ENCODE measurements around the gene PDE4A. TPM values are rescaled to one million over a fixed set of nuclear protein-coding genes. Genes with fewer than 3 reads are reported as not detected.

Gene PDE4A
- total RNA-seq, 1 donor from 2014 or later: 18.8 TPM

DNA sequence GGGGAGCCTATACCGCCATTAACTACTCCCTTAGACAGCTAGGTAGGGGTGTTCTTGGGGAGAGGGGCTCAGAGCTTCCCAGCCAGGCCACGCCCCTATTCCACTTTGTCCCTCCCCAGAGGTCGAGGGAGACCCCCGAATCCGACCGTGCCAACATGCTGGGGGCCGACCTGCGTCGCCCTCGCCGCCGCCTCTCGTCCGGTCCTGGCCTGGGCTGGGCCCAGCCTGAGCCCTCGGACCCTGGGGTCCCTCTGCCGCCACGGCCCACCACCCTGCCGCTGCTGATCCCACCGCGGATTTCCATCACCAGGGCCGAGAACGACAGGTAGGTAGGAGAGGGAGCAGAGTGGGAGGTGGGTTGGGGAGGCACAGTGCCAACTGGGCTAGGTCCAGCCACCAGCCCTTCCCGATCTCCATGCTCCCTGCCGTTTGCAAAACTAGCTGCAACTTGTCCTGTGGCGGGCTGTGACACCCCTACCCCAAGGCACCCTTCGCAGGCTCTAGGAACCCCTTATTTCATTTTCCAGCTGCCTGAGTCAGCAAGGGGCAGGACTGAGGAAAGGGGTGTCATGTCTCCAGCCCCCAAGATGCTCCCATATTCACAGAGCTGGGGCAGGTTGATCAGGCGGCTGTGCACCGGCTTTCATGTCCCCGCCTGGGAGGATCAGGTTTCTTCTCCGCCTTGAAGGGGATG lies 2.6 kb upstream of the PDE4A start:
- DNase-seq (ENCODE audit: low spot score): no peak
- peaks cover 27% of the 10 kb centered on the region for H3K27me3 Mint-ChIP-seq (ENCODE audit: low read depth)
- no peaks in the 10 kb centered on the region for H3K9me3 Mint-ChIP-seq (ENCODE audit: low read depth)
- no peak overlapping the region for H3K27ac Mint-ChIP-seq (ENCODE audit: unreplicated experiment)
- peaks cover 33% of the 10 kb centered on the region for H3K4me1 Mint-ChIP-seq (ENCODE audit: low read depth)
- no peak overlapping the region for H3K4me3 Mint-ChIP-seq (ENCODE audit: unreplicated experiment)
- TF ChIP-seq, protein P1, sequence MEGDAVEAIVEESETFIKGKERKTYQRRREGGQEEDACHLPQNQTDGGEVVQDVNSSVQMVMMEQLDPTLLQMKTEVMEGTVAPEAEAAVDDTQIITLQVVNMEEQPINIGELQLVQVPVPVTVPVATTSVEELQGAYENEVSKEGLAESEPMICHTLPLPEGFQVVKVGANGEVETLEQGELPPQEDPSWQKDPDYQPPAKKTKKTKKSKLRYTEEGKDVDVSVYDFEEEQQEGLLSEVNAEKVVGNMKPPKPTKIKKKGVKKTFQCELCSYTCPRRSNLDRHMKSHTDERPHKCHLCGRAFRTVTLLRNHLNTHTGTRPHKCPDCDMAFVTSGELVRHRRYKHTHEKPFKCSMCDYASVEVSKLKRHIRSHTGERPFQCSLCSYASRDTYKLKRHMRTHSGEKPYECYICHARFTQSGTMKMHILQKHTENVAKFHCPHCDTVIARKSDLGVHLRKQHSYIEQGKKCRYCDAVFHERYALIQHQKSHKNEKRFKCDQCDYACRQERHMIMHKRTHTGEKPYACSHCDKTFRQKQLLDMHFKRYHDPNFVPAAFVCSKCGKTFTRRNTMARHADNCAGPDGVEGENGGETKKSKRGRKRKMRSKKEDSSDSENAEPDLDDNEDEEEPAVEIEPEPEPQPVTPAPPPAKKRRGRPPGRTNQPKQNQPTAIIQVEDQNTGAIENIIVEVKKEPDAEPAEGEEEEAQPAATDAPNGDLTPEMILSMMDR (IDR thresholded peaks at IDR 0.05): no peak
- H3K36me3 Mint-ChIP-seq (ENCODE audit: low read depth): no peaks in the 10 kb centered on the region

DNA sequence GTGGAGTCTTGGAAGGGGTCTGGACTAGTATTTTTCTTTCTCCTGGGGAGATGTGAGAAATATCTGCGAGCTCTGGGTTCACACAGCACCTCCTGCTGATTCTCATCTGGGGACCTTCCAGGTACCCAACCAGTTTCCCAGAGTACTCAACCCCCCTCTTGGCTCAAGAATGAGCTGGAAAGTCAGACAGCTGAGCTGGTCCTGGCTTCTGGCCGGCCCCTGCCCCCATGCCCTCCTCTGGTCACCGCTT lies 2.2 kb upstream of the PDE4A start:
- H3K4me3 Mint-ChIP-seq (ENCODE audit: unreplicated experiment): peak overlapping the region; percentile 45
- no peaks in the 10 kb centered on the region for H3K9me3 Mint-ChIP-seq (ENCODE audit: low read depth)
- DNase-seq (ENCODE audit: low spot score): no peak
- peaks cover 27% of the 10 kb centered on the region for H3K27me3 Mint-ChIP-seq (ENCODE audit: low read depth)
- peaks cover 33% of the 10 kb centered on the region for H3K4me1 Mint-ChIP-seq (ENCODE audit: low read depth)
- no peak overlapping the region for H3K27ac Mint-ChIP-seq (ENCODE audit: unreplicated experiment)
- H3K36me3 Mint-ChIP-seq (ENCODE audit: low read depth): no peaks in the 10 kb centered on the region
- TF ChIP-seq, protein P1 (IDR thresholded peaks at IDR 0.05): no peak

DNA sequence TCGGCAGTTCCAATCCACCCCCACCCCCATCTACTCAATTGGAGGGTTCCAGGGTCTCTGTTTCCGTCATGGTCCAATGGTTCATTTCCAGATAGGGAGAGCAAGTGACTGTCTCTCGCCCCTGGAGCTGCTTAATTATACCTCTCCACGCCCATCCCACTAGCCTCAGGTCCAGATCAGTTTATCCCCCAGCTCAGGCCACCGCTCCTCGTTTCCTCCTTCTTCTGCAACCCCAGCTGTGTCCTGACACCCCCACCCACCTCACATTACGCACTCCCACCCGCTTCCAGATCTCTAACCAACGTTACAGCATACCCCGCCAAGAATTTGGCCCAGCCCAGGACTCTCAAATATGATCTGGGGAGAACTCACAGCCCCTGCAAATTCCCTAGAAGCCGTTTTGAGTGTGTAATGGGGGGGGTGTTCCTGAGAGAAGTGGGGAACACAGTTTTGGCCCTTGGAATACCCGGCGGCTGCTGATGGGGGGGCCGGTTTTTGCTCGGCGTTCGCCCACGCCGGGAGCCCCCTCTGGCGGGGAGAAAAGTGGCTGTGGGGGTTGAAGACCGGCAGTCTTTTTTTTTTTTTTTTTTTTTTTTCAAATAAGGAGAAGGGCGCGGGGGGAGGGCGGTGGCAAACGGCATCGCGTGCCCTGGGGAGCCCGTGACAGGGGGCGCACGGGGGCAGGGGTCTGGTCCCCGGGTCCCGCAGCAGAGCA lies 1.7 kb upstream of the PDE4A start:
- TF ChIP-seq, protein P1 (IDR thresholded peaks at IDR 0.05): peak; percentile 21
- Mint-ChIP-seq H3K27me3 (ENCODE audit: low read depth) (peaks cover 27% of the 10 kb centered on the region), H3K27ac (ENCODE audit: unreplicated experiment) (peak overlapping the region; percentile 12), H3K4me1 (ENCODE audit: low read depth) (peaks cover 33% of the 10 kb centered on the region), H3K4me3 (ENCODE audit: unreplicated experiment) (peak overlapping the region; percentile 45), H3K9me3 (ENCODE audit: low read depth) (no peaks in the 10 kb centered on the region), H3K36me3 (ENCODE audit: low read depth) (no peaks in the 10 kb centered on the region)
- no peak for DNase-seq (ENCODE audit: low spot score)

DNA sequence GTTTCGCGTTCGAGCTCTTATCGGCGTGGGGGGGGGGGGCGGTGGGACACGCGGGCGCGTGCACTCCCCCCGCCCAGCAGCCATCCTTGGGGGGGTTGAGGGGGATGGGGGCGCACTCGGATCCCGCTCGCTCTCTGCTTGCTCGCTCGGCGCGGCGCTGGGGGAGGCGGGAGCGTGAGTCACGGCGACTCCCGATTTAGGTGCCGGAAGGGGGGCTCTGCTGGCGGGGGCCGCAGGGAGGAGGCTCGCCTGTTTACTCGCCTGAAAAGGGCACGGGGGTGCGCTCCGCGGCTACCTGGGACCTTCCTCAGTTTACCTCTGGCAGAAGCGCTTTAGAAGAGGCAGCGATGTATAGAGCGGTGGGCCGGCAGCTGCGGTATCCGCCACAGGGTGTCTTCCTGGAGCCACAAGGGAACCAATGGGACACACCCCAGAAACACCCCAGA lies 1.1 kb upstream of the PDE4A start:
- peak overlapping the region; percentile 79 for H3K4me3 Mint-ChIP-seq (ENCODE audit: unreplicated experiment)
- TF ChIP-seq, protein P1 (IDR thresholded peaks at IDR 0.05): peak; percentile 13
- H3K9me3 Mint-ChIP-seq (ENCODE audit: low read depth): no peaks in the 10 kb centered on the region
- H3K27me3 Mint-ChIP-seq (ENCODE audit: low read depth): peaks cover 27% of the 10 kb centered on the region
- no peak for DNase-seq (ENCODE audit: low spot score)
- H3K27ac Mint-ChIP-seq (ENCODE audit: unreplicated experiment): no peak overlapping the region
- no peaks in the 10 kb centered on the region for H3K36me3 Mint-ChIP-seq (ENCODE audit: low read depth)
- H3K4me1 Mint-ChIP-seq (ENCODE audit: low read depth): peaks cover 35% of the 10 kb centered on the region

DNA sequence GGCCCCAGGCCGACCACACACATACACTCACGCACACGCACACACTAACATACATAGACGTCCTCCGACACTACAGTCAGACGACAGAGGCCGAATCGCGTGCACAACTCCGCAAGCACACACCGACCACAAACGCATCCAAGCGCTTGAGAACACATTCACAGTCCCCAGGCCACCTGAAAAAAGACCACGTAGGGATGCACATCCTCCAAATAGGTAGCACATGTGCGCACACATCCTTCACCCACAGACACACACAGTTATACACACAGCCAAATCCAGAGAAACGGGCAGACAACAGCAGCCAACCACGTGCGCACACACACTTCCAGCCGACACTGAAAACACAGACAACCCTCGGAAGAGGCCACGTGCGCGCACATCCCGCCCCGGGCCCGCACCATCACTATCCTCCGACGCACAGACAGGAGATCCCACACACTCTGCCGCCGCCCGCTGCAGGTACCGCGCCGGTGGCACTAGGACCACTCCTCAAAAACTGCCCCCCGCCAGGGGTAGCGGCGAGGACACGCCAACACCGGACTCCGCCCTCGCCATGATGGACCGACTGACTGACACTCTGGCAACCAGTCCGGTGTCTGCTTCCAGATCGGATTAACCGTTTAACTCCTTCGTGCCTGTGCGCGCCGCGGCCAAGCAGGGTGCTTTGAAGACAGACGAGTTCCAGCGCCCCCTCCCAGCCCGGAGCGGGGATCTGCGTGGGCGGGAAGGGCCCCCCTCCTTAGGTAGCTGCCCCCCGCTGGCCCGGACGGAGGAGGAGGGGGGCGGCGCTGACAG lies 493 bp upstream of the PDE4A start:
- H3K4me1 Mint-ChIP-seq (ENCODE audit: low read depth): peaks cover 37% of the 10 kb centered on the region
- H3K4me3 Mint-ChIP-seq (ENCODE audit: unreplicated experiment): peak overlapping the region; percentile 79
- no peaks in the 10 kb centered on the region for H3K36me3 Mint-ChIP-seq (ENCODE audit: low read depth)
- TF ChIP-seq, protein P1 (IDR thresholded peaks at IDR 0.05): no peak
- no peaks in the 10 kb centered on the region for H3K9me3 Mint-ChIP-seq (ENCODE audit: low read depth)
- H3K27ac Mint-ChIP-seq (ENCODE audit: unreplicated experiment): peak overlapping the region; percentile 60
- H3K27me3 Mint-ChIP-seq (ENCODE audit: low read depth): peaks cover 29% of the 10 kb centered on the region
- no peak for DNase-seq (ENCODE audit: low spot score)

Measured in chondrocyte (in vitro differentiated cells).